GM21390 (cell line): ENCODE results near the gene IGSF23.
"Not testable (repeated sequence)": the region's sequence is repeated elsewhere in the genome, so short reads cannot be mapped to it uniquely, and the experiment has no call there.

Experiments used
- ATAC-seq: cut with Tn5 transposase; IDR thresholded peaks from one replicate; pipeline ENCODE4 v1.9.1; 2021; ENCODE audit not compliant: unreplicated experiment

IGSF23 gene

GRCh38 chr19:44611812-44612295 is 1.5 kb upstream of the IGSF23 start:
- no peak for ATAC-seq

- ATAC-seq: no peak
Observed at GRCh38 chr19:44614313-44614712, 950 bp downstream of the IGSF23 start.

GRCh38 chr19:44615863-44616247 is 2.5 kb downstream of the IGSF23 start:
- no peak for ATAC-seq

- ATAC-seq: no peak
Observed at GRCh38 chr19:44617110-44617880, 3.9 kb downstream of the IGSF23 start.

GRCh38 chr19:44618640-44619357 is 5.4 kb downstream of the IGSF23 start:
- ATAC-seq: no peak

- ATAC-seq: no peak
Observed at GRCh38 chr19:44620667-44621066, 7.3 kb downstream of the IGSF23 start.

- ATAC-seq: no peak
Observed at GRCh38 chr19:44621367-44621766, 8.0 kb downstream of the IGSF23 start.

- no peak for ATAC-seq
Observed at GRCh38 chr19:44623080-44623479, 9.7 kb downstream of the IGSF23 start.

- no peak for ATAC-seq
Observed at GRCh38 chr19:44623626-44624025, 10.3 kb downstream of the IGSF23 start.

GRCh38 chr19:44624840-44625354 is 11.5 kb downstream of the IGSF23 start:
- ATAC-seq: no peak

GRCh38 chr19:44625637-44626036 is 12.3 kb downstream of the IGSF23 start:
- not testable (repeated sequence) for ATAC-seq

GRCh38 chr19:44626048-44626624 is 12.8 kb downstream of the IGSF23 start:
- no peak for ATAC-seq

- ATAC-seq: no peak
Observed at GRCh38 chr19:44627631-44628030, 14.3 kb downstream of the IGSF23 start.

GRCh38 chr19:44628793-44629192 is 15.4 kb downstream of the IGSF23 start:
- no peak for ATAC-seq

- not testable (repeated sequence) for ATAC-seq
Observed at GRCh38 chr19:44631611-44632010, 18.2 kb downstream of the IGSF23 start.

- ATAC-seq: not testable (repeated sequence)
Observed at GRCh38 chr19:44634058-44634457, 20.7 kb downstream of the IGSF23 start.

- no peak for ATAC-seq
Observed at GRCh38 chr19:44634785-44635184, 21.4 kb downstream of the IGSF23 start.

GRCh38 chr19:44635581-44636438 is 22.4 kb downstream of the IGSF23 start:
- no peak for ATAC-seq

GRCh38 chr19:44636439-44637389 is 23.4 kb downstream of the IGSF23 start:
- no peak for ATAC-seq

GRCh38 chr19:44637390-44637764 is 24.0 kb downstream of the IGSF23 start:
- ATAC-seq: no peak
